CD4-positive, alpha-beta T cell treated with Interleukin-12 subunit alpha and Interleukin-12 subunit beta, for 1 hour (primary cell): ENCODE results near the gene TMEM45A.
"Not testable (repeated sequence)": the region's sequence is repeated elsewhere in the genome, so short reads cannot be mapped to it uniquely, and the experiment has no call there.

ENCODE experiments used
- DNase-seq: peaks from one replicate; pipeline ENCODE4 v3.0.0-alpha.2; 2020

The TMEM45A gene

GRCh38 chr3:100578646-100579045 lies 86.2 kb downstream of the TMEM45A start:
- DNase-seq, result no peak

DNA sequence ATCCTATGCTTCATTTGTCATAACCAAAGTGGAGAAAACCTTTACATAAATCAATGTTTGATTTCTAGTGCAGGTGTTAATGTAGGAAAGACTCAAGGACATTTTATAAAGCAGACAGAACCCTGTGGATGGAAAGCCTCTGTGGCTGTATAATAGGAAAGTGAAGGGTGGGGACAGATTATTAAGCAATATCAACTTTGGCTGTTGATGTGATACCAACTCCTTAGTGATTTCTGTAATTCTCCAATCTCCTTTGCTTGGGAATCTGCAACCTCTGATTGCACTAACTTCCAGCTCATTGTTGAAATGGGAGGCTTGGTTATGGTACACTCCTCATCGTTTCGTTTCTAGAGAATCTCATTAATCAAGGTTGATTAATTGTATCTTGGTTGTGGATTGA lies 87.7 kb downstream of the TMEM45A start:
- DNase-seq, result no peak

- no peak for DNase-seq
These were observed 89.2 kb downstream of the TMEM45A start for GRCh38 chr3:100581650-100582049.

- DNase-seq, result not testable (repeated sequence)
These were observed 89.7 kb downstream of the TMEM45A start for GRCh38 chr3:100582157-100582556.

DNA sequence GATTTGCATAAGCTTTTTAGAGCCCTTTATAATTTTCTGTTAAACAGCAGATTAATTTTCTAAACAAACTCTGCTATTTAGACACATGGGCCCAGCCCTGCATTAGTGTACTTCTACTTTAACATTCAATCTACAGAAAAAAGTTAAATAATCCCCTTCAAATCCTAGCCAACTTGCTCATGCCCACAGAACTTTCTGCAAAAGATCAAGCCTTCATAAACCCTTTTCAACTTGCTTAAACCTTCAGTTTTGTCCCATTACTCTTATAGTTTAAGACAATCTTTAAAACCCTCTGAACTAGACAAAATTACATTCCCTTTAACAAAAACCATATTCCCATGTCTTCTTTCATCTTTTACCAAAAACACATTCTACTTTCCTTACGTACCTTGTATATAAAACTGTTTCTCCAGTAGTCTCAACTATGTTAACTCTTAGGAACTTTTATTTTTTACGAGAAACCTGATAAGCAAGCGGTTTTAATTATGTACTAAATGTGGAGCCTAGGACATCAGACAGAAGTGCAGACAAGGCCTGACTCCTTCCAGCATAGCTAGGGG lies 91.8 kb downstream of the TMEM45A start:
- no peak for DNase-seq

DNA sequence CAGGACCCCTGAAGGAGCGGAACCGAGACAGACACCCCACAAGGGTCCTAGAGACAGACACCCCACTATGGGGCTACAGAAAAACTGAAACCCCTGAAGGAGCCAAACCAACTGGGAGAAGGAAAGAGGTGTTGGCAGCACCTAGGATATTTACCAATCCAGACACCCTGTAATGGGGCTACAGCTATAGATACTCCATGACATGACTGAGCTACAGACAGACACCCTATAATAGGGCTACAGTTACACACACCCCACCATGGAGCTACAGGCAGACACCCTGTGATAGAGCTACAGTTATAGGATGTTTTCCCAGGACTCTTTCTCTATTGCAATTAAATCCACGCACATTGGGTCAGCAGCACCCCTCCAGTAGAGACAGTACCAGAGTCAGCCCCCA lies 94.4 kb downstream of the TMEM45A start:
- no peak for DNase-seq

DNA sequence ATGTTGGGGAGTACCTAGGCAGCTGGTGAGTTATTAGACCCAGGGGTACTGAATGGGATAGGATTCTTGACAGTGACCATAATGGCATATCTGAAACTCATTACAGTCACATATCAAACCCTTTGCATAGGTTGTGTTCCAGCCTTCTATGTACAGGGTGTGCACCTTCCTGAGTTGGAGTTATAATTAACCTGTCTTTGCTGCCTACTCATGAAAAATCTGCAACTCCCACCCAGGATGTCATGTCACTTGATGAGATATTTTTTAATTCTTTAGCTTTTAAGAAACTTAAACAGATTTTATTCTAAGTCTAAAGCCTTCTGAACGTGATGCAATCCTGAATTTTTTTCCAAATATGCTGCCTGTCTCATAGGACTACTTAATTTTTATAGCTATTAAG lies 95.8 kb downstream of the TMEM45A start:
- no peak for DNase-seq

DNA sequence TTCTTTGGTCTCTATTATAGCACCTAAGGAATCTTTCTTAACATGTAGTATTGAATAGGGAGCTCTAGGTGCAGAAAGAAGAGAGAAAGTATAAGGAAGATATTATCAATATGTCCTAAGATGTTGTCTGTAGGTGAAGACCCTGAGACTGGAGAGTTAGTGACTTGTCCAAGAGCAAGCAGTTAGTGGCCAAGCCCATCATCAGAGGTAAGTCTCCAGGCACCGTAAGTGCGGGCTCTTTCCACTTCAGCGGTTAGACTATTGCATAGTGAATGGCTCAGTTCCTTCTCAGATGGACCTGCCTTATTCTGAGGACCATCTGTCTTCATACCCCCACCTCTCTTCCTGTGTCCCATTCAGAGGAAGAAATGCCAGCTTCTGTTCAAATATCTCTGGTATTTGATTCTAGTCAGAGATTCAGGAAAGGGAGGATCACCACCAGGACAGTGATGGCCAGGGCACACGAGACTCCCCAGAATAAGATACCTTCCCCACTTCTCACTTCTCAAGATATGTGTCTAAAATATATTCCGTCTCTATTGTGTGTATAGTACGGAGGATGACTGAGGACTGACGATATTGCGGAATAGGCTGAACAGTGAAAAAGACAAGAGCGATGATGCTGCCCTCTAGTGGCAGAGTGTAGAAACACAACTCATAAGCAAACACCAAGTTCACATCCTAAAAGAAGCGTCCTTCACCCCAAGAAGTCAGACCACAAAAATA lies 97.9 kb downstream of the TMEM45A start:
- DNase-seq, result peak; percentile 71

DNA sequence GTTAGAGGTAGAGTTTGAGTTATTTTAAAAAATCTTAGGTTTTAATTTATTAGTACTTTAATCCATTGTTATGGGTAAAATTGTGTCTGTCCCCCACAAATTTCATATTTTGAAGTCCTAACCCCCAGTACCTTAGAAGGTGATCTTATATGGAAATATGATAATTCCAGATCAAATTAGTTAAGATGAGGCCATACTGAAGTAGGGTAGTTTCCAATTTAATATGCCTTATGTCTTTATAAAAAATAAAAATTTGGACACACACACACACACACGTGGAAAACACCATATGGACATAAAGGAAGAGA lies 98.4 kb downstream of the TMEM45A start:
- DNase-seq, result no peak

- no peak for DNase-seq
These were observed 99.0 kb downstream of the TMEM45A start for GRCh38 chr3:100591411-100591810.

GRCh38 chr3:100600181-100601042 lies 108.0 kb downstream of the TMEM45A start:
- DNase-seq, result no peak

DNA sequence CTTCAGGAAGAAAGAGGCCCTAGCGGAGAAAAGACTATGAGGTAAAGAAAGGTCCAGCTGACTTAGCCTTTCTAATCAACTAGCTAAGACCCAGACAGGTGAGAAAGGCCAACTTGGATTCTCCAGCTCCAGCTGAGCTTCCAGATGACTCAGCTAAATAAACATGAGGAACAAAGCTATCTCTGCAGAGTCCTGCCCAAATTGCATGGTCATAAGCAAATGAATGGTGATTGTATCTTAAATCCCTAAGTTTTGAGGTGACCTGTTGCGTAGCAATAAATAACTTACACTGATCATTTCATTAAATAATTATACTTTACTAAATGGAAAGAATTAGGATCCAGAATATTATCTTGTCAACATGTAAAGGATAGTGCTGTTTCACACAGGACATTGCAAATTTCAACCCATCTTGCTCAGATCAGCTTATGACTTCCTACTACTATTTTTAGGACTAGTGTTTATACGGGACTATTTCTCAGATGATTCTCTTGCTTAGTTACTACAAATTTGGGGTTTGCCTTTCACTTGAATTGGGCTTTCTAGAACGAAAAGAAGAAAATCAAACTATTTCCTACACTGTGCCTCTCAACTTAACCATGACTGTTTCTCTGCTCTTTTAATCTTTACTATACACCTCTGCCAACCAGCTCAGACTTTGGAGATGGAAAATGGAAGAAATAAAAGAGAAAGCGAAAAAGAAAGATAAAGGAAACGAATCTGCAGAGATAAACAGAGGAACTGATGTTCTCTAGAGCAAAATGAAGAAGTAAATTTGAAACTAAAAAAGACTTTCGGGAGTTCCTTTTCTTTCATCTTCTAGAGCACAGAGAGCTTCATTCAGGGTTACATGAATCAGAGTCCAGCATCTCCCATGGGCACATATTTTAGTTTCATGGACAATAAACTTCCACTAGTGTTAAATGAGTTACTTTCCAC lies 110.4 kb downstream of the TMEM45A start:
- DNase-seq, result no peak

- DNase-seq, result no peak
These were observed 111.0 kb downstream of the TMEM45A start for GRCh38 chr3:100603469-100603868.

DNA sequence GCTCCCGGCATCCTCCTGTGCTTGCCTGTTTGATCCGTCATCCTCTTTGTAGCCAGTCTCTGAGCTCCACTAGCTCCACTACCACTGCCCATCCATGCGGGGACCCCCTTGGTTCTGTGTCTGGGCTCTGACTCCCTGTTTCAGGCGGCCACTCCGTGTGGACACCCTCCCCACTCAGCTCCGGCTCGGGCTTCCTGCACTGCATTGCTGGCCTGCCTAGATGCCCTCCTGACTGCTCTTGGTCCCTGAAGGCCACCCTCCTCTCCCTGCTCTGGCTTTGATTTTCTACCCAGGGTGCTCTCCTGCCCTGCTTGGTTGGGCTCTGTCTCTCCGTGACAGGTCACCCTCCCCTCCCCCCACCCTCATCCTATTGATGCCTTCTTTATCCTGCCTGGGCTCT lies 112.9 kb downstream of the TMEM45A start:
- no peak for DNase-seq

DNA sequence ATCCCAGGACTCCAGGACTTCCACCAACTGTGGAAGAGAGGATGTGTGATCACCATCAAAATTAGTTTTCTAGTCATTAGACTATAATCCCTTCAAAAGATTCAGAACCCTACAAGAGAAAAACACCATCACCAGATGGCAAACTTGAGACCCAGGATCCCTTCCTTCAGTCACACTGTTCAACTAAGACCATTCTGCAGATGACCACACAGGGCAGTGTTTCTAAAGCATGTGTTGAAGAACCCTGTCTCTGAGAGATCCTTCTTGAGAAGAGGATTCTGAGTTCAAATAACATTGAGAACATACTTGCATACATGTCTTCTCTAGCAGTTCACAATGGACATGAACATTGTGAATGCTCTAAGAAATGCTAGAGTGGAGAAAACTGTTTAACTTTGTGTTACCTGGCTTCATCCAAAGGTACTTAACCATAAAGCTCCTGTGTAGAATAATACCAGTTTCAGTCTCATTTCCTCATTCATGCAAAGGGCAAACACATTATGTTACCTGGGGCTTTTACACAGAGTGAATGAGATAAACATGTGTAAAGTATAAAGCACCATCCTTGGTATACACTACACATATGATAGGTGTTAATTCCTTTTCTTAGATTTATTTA lies 114.6 kb downstream of the TMEM45A start:
- no peak for DNase-seq

- no peak for DNase-seq
These were observed 116.9 kb downstream of the TMEM45A start, which contains the start of gene ADGRG7 for GRCh38 chr3:100609305-100609704. Gene ADGRG7 (plus strand): TSS chr3:100609601. CDS start chr3:100609857, 256 bp downstream.

DNA sequence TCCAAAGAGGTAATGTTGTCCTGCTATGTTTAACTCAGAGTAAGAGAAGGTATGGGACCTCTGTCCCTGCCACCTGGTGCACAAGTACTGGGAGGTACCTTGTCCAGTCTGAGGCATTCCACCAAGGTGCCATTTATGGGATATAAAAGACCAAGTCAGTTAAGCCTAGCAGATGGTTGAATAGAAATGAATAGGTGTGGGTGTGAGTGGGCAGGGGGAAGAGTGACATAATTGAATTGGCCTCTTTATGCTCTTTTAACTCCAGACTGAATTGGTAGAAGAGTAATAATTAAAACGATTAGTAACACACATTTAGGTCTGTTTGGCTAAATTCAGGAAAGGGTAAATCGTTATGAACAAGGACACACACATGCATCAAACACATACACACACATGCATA lies 117.5 kb downstream of the TMEM45A start:
- DNase-seq, result no peak

- DNase-seq, result no peak
These were observed 118.8 kb downstream of the TMEM45A start for GRCh38 chr3:100611221-100611620.

GRCh38 chr3:100613721-100614390 lies 121.4 kb downstream of the TMEM45A start:
- no peak for DNase-seq

DNA sequence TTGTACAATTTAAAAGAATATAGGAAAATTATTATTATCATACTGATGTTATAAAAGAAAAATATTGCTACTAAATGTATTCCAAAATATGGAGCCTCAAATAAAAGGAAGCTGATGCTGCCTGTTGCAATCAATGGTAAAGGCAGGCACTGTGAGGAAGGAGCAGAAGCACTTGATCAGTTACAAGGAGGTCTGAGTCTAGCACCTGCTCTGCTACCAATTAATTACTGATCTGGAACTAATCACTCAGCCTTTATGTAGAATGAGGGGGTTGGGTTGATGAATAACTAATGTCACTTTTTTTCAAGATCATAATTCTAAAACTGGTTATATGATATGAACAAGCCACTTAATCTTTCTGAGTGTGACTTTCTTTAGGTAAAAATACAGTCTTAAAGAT lies 122.5 kb downstream of the TMEM45A start:
- no peak for DNase-seq

- DNase-seq, result no peak
These were observed 123.3 kb downstream of the TMEM45A start for GRCh38 chr3:100615684-100616083.

DNA sequence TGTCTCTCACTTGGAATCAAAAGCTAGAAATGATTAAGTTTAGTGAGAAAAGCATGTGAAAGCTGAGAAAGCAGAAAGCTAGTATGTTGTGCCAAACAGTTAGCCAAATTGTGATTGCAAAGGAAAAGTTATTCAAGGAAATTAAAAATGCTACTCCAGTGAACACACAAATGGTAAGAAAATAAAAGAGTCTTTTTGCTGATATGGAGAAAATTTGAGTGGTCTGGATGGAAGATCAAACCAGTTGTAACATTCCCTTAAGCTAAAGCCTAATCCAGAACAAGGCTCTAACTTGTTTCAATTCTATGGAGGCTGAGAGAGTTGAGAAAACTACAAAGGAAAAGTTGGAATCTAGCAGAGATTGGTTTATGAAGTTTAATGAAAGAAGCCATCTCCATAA lies 128.8 kb downstream of the TMEM45A start:
- no peak for DNase-seq
